ENCODE measurements around the gene PAIP2B. TPM values are rescaled to one million over a fixed set of nuclear protein-coding genes. Genes with fewer than 3 reads are reported as not detected.

PAIP2B gene
- total RNA-seq: 1 to 10 TPM; 1.2 to 7.0 (median 3.6) TPM

DNA sequence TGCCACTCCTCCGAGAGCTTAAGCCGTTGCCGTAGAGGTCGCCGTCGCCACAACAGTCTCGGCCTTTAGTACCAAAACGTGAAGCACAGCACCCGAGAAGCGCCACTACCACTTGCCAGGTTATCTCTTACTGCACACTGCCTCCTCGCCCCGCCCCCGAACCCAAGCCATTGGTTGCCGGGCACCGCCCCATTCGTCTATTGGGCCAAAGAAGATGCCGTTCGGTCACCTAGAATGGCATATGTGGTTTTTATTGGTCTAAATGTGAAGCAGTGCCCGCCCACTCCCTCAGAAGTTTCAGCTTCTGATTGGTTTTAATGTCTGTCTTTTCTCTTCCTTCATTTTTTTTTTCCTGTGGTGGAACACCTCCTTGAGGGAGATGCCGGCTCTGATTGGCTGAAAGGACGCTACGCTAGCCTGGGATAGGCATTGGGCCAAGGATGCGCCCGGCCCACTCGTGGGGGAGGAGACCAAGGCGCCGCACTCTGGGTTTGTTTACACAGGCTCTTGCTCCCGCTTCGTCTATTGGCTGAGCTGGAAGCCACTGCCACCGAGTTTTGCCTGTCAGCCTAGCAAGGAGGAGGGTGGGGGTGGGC lies at the start of gene PAIP2B:
PAIP2B (minus strand) TSS at position 139 of the 596 bp plus-strand sequence. CDS start 24,514 bp downstream, outside the sequence.
- no peaks in the 10 kb centered on the region for H3K27me3 ChIP-seq
- H3K4me3 ChIP-seq: peak within 1 kb of the TSS; percentile 72 to 89 (median 86)
- H3K27ac ChIP-seq: peak within 1 kb of the TSS; percentile 90 to 94 (median 92)
- intact Hi-C loops (cut with DNase I; ENCODE audit: low total_unique reads) (no loop called here), in situ Hi-C loops (cut with MboI; ENCODE audit: low pct_ligation_motif_present in 1 of 4, low pct_unique_long_range_greater_than_20kb in 1 of 4, low sequenced_read_pairs in 3 of 4) (no loop called here)
- H3K4me1 ChIP-seq: peaks cover 3 to 17% (median 12%) of the 10 kb centered on the region in 4 donors
- WGBS, 2 donors (ENCODE audit: low coverage in 1 of 2): 0 to 1% methylated on average over 4 to 30 of the region's 30 CpGs
- H3K36me3 ChIP-seq: no peaks in the 10 kb centered on the region
- peak; percentile 99 for DNase-seq
- H3K9me3 ChIP-seq: no peaks in the 10 kb centered on the region
- peak; percentile 85 for TF ChIP-seq POLR2A (IDR thresholded peaks at IDR 0.05)
- TF ChIP-seq EP300 (IDR thresholded peaks at IDR 0.05; ENCODE audit: low read depth): no peak
- peak; percentile 86 to 92 (median 92) for TF ChIP-seq POLR2AphosphoS5 (IDR thresholded peaks at IDR 0.05)
- no peak for TF ChIP-seq CTCF (IDR thresholded peaks at IDR 0.05)

DNA sequence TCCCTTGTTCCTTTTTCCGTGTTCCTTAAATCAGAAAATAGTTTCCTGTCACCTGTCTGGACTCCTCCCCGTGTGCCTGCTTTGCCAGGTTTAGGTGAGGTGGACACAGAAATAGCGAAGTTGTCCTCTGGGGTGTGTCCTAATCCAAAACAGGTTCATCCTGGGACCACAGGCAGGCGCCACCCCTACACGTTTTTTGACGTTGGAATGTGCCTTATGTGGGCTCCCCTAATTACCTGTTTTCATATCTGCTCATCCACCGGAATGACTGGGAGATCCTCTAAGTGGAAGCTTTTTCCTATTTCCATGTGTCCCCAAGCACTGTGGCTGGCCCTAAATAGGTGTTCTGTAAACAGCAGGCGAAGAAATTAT lies 49.0 kb upstream of the PAIP2B start:
- Histone ChIP-seq H3K36me3 (no peaks in the 10 kb centered on the region), H3K9me3 (no peaks in the 10 kb centered on the region), H3K27ac (peak overlapping the region in 1 of 4 donors; percentile 69), H3K27me3 (peaks cover 88% of the 10 kb centered on the region), H3K4me3 (peak overlapping the region in 3 of 4 donors; percentile 44 to 76 (median 45)), H3K4me1 (peaks cover 4 to 22% (median 14%) of the 10 kb centered on the region in 4 donors)
- in situ Hi-C loops (cut with MboI; ENCODE audit: low pct_ligation_motif_present in 1 of 4, low pct_unique_long_range_greater_than_20kb in 1 of 4, low sequenced_read_pairs in 3 of 4): no loop called here
- TF ChIP-seq CTCF (IDR thresholded peaks at IDR 0.05) (no peak), EP300 (IDR thresholded peaks at IDR 0.05; ENCODE audit: low read depth) (no peak), POLR2A (IDR thresholded peaks at IDR 0.05) (no peak), POLR2AphosphoS5 (IDR thresholded peaks at IDR 0.05) (no peak)
- DNase-seq: no peak
- 30 to 47% methylated on average over 4 to 8 of the region's 8 CpGs for WGBS, 2 donors (ENCODE audit: low coverage in 1 of 2)
- intact Hi-C loops (cut with DNase I; ENCODE audit: low total_unique reads): no loop called here

- Histone ChIP-seq H3K27ac (no peak overlapping the region), H3K4me3 (no peak overlapping the region), H3K4me1 (no peaks in the 10 kb centered on the region), H3K27me3 (peaks cover 30% of the 10 kb centered on the region), H3K9me3 (no peaks in the 10 kb centered on the region), H3K36me3 (no peaks in the 10 kb centered on the region)
- WGBS, 2 donors (ENCODE audit: low coverage in 1 of 2): 87% methylated on average over 9 of the region's 9 CpGs; no CpG with 5 or more reads in 1 of the 2 donors
- intact Hi-C loops (cut with DNase I; ENCODE audit: low total_unique reads) (no loop called here), in situ Hi-C loops (cut with MboI; ENCODE audit: low pct_ligation_motif_present in 1 of 4, low pct_unique_long_range_greater_than_20kb in 1 of 4, low sequenced_read_pairs in 3 of 4) (no loop called here)
- TF ChIP-seq POLR2A (IDR thresholded peaks at IDR 0.05) (no peak), EP300 (IDR thresholded peaks at IDR 0.05; ENCODE audit: low read depth) (no peak), POLR2AphosphoS5 (IDR thresholded peaks at IDR 0.05) (no peak), CTCF (IDR thresholded peaks at IDR 0.05) (no peak)
- no peak for DNase-seq
These were observed 42.7 kb upstream of the PAIP2B start for GRCh38 chr2:71269511-71270090.

DNA sequence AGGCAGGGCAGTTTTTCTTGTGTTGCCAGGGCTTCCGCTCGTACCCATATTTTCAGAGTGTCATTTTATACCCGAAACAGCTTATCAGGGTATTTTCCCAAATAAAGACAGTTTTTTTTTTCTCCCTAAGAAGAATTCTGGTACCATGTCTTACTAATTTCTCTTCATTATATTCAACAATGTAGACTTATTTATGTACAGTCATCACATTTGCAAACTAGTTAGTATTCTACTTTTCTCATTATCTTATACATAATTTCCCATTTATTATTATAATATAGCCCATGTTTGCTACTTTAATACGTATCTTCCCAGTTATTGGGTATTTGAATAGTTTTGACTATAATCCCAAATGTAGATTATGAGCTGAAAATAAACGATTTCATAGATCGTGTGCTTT lies 36.5 kb upstream of the PAIP2B start:
- in situ Hi-C loops (cut with MboI; ENCODE audit: low pct_ligation_motif_present in 1 of 4, low pct_unique_long_range_greater_than_20kb in 1 of 4, low sequenced_read_pairs in 3 of 4) (no loop called here), intact Hi-C loops (cut with DNase I; ENCODE audit: low total_unique reads) (no loop called here)
- Histone ChIP-seq H3K9me3 (no peaks in the 10 kb centered on the region), H3K4me3 (no peak overlapping the region), H3K27ac (no peak overlapping the region), H3K36me3 (no peaks in the 10 kb centered on the region), H3K27me3 (no peaks in the 10 kb centered on the region), H3K4me1 (no peaks in the 10 kb centered on the region)
- no peak for DNase-seq
- WGBS, 2 donors (ENCODE audit: low coverage in 1 of 2): 84 to 88% methylated on average over 6 of the region's 6 CpGs
- no peak for TF ChIP-seq EP300 (IDR thresholded peaks at IDR 0.05; ENCODE audit: low read depth)
- no peak for TF ChIP-seq POLR2AphosphoS5 (IDR thresholded peaks at IDR 0.05)
- no peak for TF ChIP-seq CTCF (IDR thresholded peaks at IDR 0.05)
- TF ChIP-seq POLR2A (IDR thresholded peaks at IDR 0.05): no peak
